Retina (tissue), 1 donor: ENCODE data around the gene OR10V1.

Experiments
- DNase-seq: peaks from one replicate; pipeline ENCODE4 v3.0.0-alpha.2; 2016

Gene OR10V1

GRCh38 chr11:59713745-59714144 is at the start of gene OR10V1:
OR10V1 (minus strand) TSS chr11:59713845; CDS start chr11:59713845, 0 bp downstream.
- DNase-seq, result no peak

GRCh38 chr11:59761993-59762392 is 48.3 kb upstream of the OR10V1 start:
- no peak for DNase-seq

DNA sequence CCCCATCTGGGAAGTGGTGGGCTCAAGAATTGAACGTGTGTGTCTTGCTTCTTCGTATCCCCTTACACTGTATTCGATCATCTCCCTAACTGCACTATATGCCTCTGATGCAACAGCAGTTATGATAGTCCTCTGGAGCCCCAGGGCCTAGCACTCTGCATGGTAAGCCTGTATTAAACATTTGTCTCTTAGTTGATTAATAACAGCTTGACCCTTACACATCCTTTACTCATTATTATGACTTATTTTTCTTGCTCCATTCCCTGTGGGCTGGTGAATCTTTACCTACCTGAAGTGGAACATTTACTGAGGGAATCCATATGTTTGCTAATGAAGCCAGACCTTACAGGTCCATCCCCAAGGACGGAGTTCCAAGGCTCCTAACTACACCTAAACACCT is 47.1 kb upstream of the OR10V1 start:
- no peak for DNase-seq

DNA sequence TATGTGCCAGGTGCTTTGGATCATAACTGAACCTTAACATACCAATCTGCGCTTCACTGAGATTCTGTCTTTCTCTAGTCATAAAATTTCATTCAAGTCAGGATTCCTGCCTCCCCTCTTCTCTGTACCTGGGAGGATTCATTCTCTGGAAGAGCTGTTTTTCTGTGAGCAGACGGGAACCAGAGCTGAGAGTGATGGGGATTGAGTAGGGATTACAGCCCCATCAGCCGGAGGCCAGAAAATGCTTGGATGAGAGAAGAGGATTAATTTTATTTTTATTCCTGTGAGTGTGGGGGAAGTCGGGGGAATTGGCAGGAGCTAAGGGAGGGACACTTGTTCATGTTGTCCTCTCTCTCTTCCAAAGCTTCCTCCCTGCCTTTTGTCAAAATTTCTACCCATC is 46.3 kb upstream of the OR10V1 start:
- no peak for DNase-seq

DNA sequence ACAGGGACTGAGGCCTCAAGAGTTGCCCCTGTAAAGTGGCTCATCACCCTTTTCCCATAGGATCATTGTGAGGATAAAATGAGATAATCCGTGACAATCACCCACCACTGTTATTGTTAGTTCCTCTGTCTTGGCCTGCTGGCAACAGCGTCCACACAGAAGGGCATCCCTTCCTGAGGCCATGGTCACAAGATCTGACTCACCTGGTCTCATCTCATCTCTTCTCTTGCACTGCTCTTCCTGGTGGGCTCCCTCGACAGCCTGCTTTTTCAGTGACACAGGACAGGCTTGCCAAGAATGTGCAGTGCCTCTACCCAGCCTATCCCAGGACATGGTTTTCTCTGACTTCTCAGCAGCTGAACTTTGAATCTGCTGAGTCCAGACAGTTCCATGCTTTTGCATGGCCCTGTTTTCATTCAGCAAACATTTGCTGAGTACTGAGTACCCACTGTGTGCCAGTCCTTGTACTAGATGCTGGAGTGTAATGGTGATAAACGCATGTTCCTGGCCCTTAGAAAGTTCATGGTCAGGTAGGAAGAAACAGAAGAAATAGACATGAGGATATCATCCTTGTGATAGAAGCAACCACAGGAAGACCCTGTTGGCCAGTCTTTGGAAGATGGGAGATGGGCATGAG is 44.9 kb upstream of the OR10V1 start:
- no peak for DNase-seq

GRCh38 chr11:59756845-59757244 is 43.2 kb upstream of the OR10V1 start:
- DNase-seq, result no peak

DNA sequence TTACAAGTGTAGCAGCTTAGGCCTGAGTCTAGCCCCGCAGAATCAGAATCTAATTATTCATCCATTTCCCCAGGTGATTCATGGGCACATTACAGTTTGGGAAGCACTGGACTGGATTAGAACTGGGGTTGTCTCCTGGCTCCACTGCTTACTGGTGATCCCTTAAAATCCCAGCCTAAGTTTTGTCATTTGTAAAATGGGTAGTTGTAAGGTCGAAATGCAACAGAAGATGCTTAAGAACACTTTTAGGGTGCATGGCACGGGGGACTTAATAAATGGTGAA is 42.9 kb upstream of the OR10V1 start:
- DNase-seq, result no peak

- peak; percentile 65 for DNase-seq
Measured at GRCh38 chr11:59755701-59756557, 42.3 kb upstream of the OR10V1 start.

- peak; percentile 80 for DNase-seq
Measured at GRCh38 chr11:59754859-59755700, 41.4 kb upstream of the OR10V1 start, which contains the start of gene STX3. STX3 (plus strand) TSS chr11:59755376; CDS start chr11:59755606, 230 bp downstream.

DNA sequence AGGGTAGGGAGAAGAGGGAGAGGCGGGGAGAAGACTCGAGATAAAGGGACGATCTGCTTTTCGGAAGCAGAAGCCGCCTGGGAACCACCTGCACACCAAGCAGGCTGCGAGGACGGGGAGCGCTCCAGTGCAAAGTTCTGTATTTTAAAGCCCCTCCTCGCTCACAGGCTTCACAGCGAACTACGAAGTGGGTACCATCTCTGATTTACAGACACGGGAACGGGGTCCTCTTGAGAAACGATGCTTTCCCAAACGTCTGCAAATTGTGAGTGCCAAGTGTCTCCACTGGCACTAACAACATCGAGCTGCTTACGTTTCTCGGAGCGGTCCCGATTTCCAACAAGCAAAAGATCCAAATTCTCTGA is 40.8 kb upstream of the OR10V1 start:
- DNase-seq, result no peak

DNA sequence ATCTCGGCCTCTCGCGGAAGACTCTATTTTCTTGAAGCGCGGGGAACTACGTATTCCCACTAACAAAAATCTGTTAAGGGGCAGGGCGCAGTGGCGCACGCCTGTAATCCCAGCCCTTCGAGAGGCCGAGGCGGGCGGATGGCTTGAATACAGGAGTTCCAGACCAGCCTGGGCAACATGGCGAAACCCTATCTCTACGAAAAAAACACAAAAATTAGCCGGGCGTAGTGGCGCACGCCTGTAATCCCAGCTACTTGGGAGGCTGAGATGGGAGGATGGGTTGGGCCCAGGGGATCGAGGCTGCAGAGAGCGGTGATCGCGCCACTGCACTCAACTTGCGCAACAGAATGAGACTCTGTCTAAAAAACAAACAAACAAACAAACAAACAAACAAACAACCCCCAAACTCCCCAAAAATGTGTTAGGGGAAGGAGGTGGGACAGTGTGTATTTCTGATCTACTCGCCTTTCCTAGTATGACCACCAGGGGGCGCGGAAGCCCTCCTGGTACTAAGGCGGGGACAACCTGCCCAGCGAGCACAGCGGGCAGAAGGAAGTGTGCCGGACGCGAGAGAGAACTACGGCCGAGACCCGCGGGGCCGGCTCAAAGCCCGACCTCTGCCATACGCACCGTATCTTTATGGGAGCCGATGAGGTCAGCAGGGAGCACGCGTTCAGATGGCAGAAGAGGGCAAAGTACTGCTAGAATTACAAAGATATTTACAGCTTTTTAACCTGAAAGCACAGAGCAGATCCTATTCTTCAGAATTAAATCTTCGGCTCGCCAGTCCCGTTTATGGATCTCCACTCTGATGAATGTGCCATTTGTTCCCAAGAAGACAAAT is 40.2 kb upstream of the OR10V1 start:
- peak; percentile 89 for DNase-seq

GRCh38 chr11:59746111-59746510 is 32.5 kb upstream of the OR10V1 start:
- DNase-seq, result no peak

DNA sequence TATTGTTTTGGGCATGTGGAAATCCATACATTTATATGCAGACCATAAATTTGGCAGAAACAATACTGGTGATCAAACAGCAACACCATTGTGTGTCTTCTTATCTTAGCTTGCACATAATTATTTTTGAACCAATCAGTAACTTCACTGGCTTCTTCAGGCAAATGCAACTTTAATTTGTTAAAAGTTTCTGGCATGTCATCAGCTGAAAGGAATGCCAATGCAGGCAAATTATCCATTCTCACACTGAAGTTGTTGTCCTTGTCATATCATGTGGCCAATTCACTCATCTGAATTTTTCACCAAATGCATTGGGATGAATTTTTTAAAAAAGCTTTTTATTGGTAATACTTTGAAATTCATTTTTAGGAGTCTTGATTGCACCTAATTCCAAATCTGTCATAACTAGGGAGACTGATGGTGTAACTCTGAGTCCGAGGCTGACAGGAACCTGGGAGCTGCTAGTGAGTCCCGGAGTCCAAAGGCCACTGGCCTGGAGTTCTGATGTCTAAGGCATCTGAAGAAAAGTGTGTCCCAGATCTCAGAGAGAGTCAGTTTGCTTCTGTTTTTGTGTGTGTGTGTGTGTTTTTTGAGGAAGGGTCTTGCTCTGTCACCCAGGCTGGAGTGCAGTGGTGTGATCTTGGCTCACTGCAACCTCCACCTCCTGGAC is 17.4 kb upstream of the OR10V1 start:
- DNase-seq, result no peak

DNA sequence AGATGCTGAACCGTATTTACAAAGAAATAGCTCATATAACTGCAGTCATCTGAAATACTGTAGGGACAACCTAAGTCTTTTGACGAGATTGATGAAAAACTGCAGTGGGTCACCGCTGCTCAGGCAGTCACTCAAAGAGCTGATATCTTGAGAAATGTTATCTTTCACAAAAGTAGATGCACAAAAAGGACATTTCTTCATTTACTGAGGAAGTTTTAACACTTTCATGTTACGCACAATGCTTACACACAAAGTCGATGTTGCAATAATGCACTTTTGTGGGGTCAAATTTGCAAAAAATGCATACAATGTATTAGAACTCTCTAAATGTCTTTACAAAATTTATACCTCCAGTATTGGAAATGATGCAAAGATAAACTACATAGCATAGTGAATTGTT is 16.2 kb upstream of the OR10V1 start:
- DNase-seq, result no peak

GRCh38 chr11:59728913-59729312 is 15.3 kb upstream of the OR10V1 start:
- no peak for DNase-seq

DNA sequence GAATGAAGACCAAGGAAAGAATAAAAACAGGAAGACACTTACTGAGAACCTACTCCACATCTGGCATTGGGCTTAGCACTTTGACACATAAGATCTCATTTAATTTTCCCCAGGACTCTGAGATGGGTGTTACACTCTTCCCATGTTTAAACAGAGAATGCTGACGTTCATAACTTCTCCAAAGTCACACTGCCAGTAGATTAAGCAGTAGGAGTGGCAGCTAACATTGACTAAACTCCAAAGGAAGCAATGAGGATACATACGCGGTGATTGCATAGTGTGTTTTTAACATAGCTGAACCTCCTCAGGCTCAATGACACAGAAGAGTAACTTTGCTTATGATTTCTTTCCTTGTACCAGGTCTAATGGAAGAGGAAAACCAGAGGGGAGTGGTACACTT is 14.5 kb upstream of the OR10V1 start:
- DNase-seq, result no peak

GRCh38 chr11:59727426-59727825 is 13.8 kb upstream of the OR10V1 start:
- DNase-seq, result no peak

GRCh38 chr11:59724066-59724465 is 10.4 kb upstream of the OR10V1 start:
- no peak for DNase-seq

DNA sequence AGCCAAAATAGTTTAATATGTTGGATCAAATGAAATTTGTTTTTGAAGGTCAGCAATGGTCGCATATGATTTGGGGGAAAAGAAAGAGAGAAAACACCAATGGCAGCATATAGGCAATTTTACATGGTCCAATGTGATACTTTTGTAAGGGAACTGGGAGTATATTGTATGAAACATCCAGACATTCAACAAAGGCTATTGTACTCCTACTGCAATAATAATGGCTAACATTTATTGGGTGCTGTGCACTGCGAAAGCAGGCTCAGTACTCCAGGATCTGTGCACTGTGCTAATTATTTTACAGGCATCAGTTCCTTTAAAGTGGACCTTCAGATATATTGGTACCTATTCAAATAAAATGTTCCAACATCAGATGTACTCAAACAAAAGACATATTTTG is 5.9 kb upstream of the OR10V1 start:
- DNase-seq, result no peak

DNA sequence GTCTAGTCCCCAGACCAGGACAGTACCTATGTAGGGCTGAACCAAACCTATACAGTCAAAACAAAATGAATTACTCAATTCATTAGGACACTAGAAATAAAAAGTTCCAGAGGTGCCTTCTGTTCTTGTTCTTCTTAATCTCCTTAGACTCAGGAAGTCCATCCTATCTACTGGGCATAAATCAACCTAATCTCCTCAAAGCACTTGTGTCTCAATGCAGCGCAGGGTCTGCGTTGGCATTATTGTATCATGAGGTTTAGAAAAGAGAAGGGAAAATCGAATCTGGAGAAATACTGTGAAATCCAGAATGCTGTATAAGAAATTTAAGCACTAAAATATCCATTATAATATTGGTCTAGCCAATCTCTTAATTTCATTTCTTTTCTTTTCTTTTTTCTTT is 2.4 kb upstream of the OR10V1 start:
- no peak for DNase-seq

DNA sequence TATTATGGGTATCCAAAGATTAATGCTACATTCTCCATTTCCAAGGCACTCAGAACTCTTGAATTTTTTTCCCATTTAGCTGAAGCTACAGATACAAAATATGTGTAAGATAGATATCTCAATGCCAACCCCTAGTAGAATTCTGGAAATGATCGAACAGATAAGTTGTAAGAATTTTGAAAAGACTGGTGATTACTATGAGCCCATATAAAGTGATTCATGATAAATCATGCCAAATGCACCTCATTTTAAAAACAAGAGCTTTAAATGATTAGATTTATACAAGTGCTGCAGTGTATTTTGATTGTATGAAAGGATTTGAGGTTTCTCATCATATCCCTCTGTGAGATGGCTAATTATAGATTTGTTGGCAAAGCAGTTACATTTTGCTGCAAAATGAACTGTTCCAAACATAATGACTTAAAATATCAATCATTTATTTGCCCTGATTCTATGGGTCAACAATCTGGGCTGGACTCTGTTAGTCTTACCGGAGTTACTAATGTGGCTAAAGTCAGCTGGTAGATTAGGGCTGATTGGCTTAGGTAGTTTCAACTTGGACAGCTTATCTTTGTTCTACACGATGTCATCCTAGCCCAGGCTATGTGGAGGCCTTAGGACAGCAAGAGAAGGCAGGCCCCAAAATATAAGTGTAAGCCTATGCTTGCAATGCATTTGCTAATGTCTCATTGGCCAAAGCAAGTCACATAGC is 3.4 kb downstream of the OR10V1 start:
- no peak for DNase-seq

DNA sequence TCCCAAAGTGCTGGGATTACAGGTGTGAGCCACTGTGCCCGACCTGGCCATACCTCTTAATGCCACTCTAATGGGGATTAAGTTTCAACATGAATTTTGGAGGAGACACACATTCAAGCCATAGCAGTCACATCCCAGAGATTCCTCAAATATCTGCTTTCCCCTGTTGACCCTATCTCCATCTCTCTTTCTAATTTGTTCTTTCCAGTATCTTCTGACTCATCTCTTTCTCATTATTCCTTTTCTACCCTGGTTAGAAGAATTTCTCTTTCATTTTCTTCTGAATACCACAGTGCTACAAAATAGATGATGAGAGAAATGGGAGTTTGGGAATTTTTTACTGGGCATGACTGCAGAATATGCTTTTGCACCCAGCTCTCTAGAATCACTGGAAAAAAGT is 5.1 kb downstream of the OR10V1 start:
- DNase-seq, result no peak
